HepG2 (cell line): ENCODE data around the gene RBM12. TPM values are rescaled to one million over a fixed set of nuclear protein-coding genes. Genes with fewer than 3 reads are reported as not detected.

Experiments used
- ATAC-seq: fragments of 200-7000 bp; cut with Tn5 transposase; 3 replicates; pipeline ENCODE4 v1.9.1; 2020; ENCODE audit warnings: mild to moderate bottlenecking, moderate library complexity
- BruUV-seq: library from RNA; stranded (reverse); fragments of 400-500 nt; replicated peaks from 2 replicates; lab custom pipeline; 2021; lab: Mats Ljungman, UMichigan
- CTCF ChIA-PET: fragments of 300-600 bp; formaldehyde crosslinking; extraction: SDS; loops from one replicate; lab custom pipeline; 2021; ENCODE audit warnings: low total read pairs, inconsistent platforms, low intra/inter-chr PET ratio; lab: Yijun Ruan, JAX
- POLR2A ChIA-PET: fragments of 350-600 bp; sonication (Branson Sonifier 250); formaldehyde crosslinking; loops from one replicate; lab custom pipeline; 2020; ENCODE audit warnings: antibody characterized with exemption, inconsistent platforms; lab: Yijun Ruan, JAX
- DNase-seq: peaks from one replicate; pipeline ENCODE4 v3.0.0-alpha.2; 2015; ENCODE audit warnings: low spot score
- FAIRE-seq: peaks from 3 replicates; lab custom pipeline; 2011; peaks lifted over from hg19 to GRCh38; lab: Jason Lieb, UNC
- H2AFZ ChIP-seq: one replicate; pipeline ENCODE4 v1.6.1; 2011; ENCODE audit warnings: low read length, inconsistent platforms
- H3K27ac ChIP-seq: fragments of 300-600 bp; 3 replicates; pipeline ENCODE4 v1.8.0; 2011; ENCODE audit warnings: mixed run types, mild to moderate bottlenecking, mixed read lengths, low read length, inconsistent platforms; ENCODE audit not compliant: insufficient read depth; ENCODE audit errors: extremely low read length
- H3K27me3 ChIP-seq, 2 experiments: fragments of 200-600 bp in 1 of 2; 2 replicates in 1 of 2; 3 replicates in 1 of 2; pipeline versions ENCODE4 v1.6.0 to v1.8.0; 2011; ENCODE audit warnings: low read length in 2 of 2, mild to moderate bottlenecking in 2 of 2, moderate library complexity in 2 of 2, inconsistent platforms in 1 of 2; ENCODE audit not compliant: insufficient read depth in 2 of 2, control insufficient read depth in 1 of 2
- H3K36me3 ChIP-seq, 2 experiments: fragments of 200-600 bp in 1 of 2; replicated peaks in 1 of 2; 2 replicates in 1 of 2; 3 replicates in 1 of 2; pipeline versions ENCODE4 v1.5.1 to v1.8.0; 2011; ENCODE audit warnings: low read length in 2 of 2, inconsistent platforms in 1 of 2; ENCODE audit not compliant: insufficient read depth in 2 of 2, control insufficient read depth in 1 of 2
- H3K4me1 ChIP-seq: 2 replicates; pipeline ENCODE4 v1.5.1; 2012; ENCODE audit warnings: low read length, inconsistent platforms; ENCODE audit not compliant: insufficient read depth
- H3K4me2 ChIP-seq: 2 replicates; pipeline ENCODE4 v1.6.0; 2011; ENCODE audit warnings: low read depth, low read length, inconsistent platforms
- H3K4me3 ChIP-seq, 3 experiments: fragments of 200-600 bp in 1 of 3; sonication (generic), shearing (Covaris generic) in 1 of 3; replicated peaks in 1 of 3; 2 replicates each; pipeline ENCODE4 v1.5.1; 2011 to 2016; ENCODE audit warnings: low read length in 3 of 3, inconsistent platforms in 2 of 3, low read depth in 2 of 3, mild to moderate bottlenecking in 2 of 3, control low read depth in 1 of 3, mixed read lengths in 1 of 3; ENCODE audit not compliant: insufficient read depth in 1 of 3
- H3K79me2 ChIP-seq: one replicate; pipeline ENCODE4 v1.6.1; 2011; ENCODE audit warnings: low read length, inconsistent platforms; ENCODE audit not compliant: insufficient read depth
- H3K9ac ChIP-seq: 2 replicates; pipeline ENCODE4 v1.6.0; 2011; ENCODE audit warnings: mild to moderate bottlenecking, low read depth, low read length, inconsistent platforms; ENCODE audit not compliant: insufficient read depth
- H3K9me3 ChIP-seq: 2 replicates; pipeline ENCODE4 v1.5.1; 2012; ENCODE audit warnings: mild to moderate bottlenecking, low read length
- H4K20me1 ChIP-seq: 2 replicates; pipeline ENCODE4 v1.6.0; 2011; ENCODE audit warnings: inconsistent platforms, mild to moderate bottlenecking, low read length, moderate library complexity; ENCODE audit not compliant: insufficient read depth
- BCLAF1 ChIP-seq: fragments of 450-650 bp; IDR thresholded peaks from 2 replicates; pipeline ENCODE4 v1.6.1; 2017; ENCODE audit warnings: mild to moderate bottlenecking
- CEBPZ ChIP-seq: IDR thresholded peaks from 2 replicates; pipeline ENCODE4 v1.6.1; 2012; ENCODE audit warnings: low read length, improper control_type of control experiment
- EZH2 ChIP-seq: conservative IDR thresholded peaks from 2 replicates; pipeline ENCODE4 v1.6.1; 2012; ENCODE audit warnings: mild to moderate bottlenecking, low read depth, low read length, moderate library complexity
- FOXO1 ChIP-seq: sonication (generic); formaldehyde crosslinking; IDR thresholded peaks from 2 replicates; pipeline ENCODE4 v1.4.0; 2020; ENCODE audit warnings: missing genetic modification reagents
- KLF13 ChIP-seq: sonication (generic); formaldehyde crosslinking; IDR thresholded peaks from 2 replicates; pipeline ENCODE4 v1.4.0; 2020; ENCODE audit warnings: mild to moderate bottlenecking, missing genetic modification reagents
- MEF2D ChIP-seq: sonication (generic); formaldehyde crosslinking; IDR thresholded peaks from 2 replicates; pipeline ENCODE4 v1.5.1; 2020; ENCODE audit warnings: mild to moderate bottlenecking, missing genetic modification reagents
- ZNF629 ChIP-seq: sonication (generic); formaldehyde crosslinking; conservative IDR thresholded peaks from 2 replicates; pipeline ENCODE4 v1.5.0; 2020; ENCODE audit warnings: missing genetic modification reagents
- WGBS: methylation state at CpG from one replicate; pipeline ENCODE4 v1.1.6; 2017; ENCODE audit warnings: low lambda C conversion rate; 5-methylcytosine and 5-hydroxymethylcytosine counted together
- in situ Hi-C: cut with HindIII; loops from 2 replicates; pipeline ENCODE4 v1.10.0; 2017; ENCODE audit warnings: low pct_unique_long_range_greater_than_20kb; ENCODE audit not compliant: extremely low pct_ligation_motif_present
- intact Hi-C: fragments of 100-400 bp; cut with micrococcal nuclease; formaldehyde crosslinking; loops from one replicate; pipeline ENCODE4 v1.10.0; 2022; ENCODE audit not compliant: unreplicated experiment
- polyA plus RNA-seq, 8 experiments: library from polyadenylated mRNA; depleted of rRNA in 3 of 8; stranded (reverse) in 7 of 8; unstranded in 1 of 8; fragments of >200 nt; fragmentation: Illumina TruSeq in 4 of 8; extraction: Trizol in 4 of 8; gene quantifications; 2 replicates each; pipeline versions ENCODE4 v1.2.1 to v1.2.3, GENCODE V29; 2011 to 2016; ENCODE audit warnings: low read depth in 4 of 8, missing spikeins in 1 of 8, mixed read lengths in 1 of 8; ENCODE audit not compliant: insufficient read depth in 1 of 8
- total RNA-seq, 5 experiments: library from RNA; depleted of rRNA; stranded (reverse); fragments of >200 nt; fragmentation: Illumina TruSeq; extraction: Trizol; gene quantifications; 2 replicates each; pipeline ENCODE4 v1.2.3, GENCODE V29; 2016; ENCODE audit warnings: low read depth in 1 of 5
- TF ChIP-seq, protein P1 (sequence below): IDR thresholded peaks from 2 replicates; pipeline ENCODE4 v1.6.1; 2018; ENCODE audit warnings: missing genetic modification reagents, mild to moderate bottlenecking, missing compliant biosample characterization
- TF ChIP-seq, protein P2 (sequence below): IDR thresholded peaks from 2 replicates; pipeline ENCODE4 v1.6.1; 2012; ENCODE audit warnings: low read depth, low read length, improper control_type of control experiment
- TF ChIP-seq, protein P3 (sequence below): sonication (generic); formaldehyde crosslinking; IDR thresholded peaks from 2 replicates; pipeline ENCODE4 v1.4.0; 2020; ENCODE audit warnings: mild to moderate bottlenecking, missing genetic modification reagents
- TF ChIP-seq, protein P4 (sequence below): sonication (generic); formaldehyde crosslinking; IDR thresholded peaks from 2 replicates; pipeline ENCODE4 v1.5.1; 2020; ENCODE audit warnings: missing genetic modification reagents, mild to moderate bottlenecking, borderline replicate concordance

The RBM12 gene
- total and polyA plus RNA-seq, 2 of the 13 experiments (the other 11 are each of a cell fraction or from before 2014, with no cell fraction given), result 97.9 to 104 TPM

DNA sequence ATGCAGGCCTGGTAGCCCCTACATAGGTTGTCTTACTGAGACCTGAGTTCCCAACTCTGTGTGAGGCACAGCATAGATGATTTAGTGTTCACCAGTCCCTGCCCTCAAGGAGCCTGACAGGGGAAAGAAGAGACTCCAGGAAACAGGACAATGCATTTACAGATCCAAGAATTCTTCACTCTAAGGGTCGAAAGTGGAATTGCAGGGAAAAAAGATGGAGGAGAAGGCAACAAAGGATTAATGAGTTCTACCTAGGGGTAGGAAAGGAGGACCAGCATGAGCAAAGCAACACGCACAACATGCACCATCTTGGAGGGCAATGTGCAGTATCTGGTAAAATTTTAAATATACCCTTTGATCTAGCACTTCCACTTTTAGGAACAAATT is 43.1 kb downstream of the RBM12 start:
- intact Hi-C loops (no loop called here), in situ Hi-C loops (no loop called here)
- 90% methylated on average over 2 of the region's 2 CpGs for WGBS
- Histone ChIP-seq H2AFZ (no peak overlapping the region), H3K9me3 (no peaks in the 10 kb centered on the region), H3K9ac (no peak overlapping the region), H3K4me3 (no peak overlapping the region), H3K4me2 (no peak overlapping the region), H3K27me3 (peaks cover 0 to 7% of the 10 kb centered on the region in 2 experiments; a peak in 1 of 5 replicates), H3K4me1 (peaks cover 28% of the 10 kb centered on the region), H4K20me1 (peaks cover 5% of the 10 kb centered on the region; the same call in 1 of the 2 replicates), H3K36me3 (peaks cover 19 to 29% of the 10 kb centered on the region in 2 experiments), H3K79me2 (peaks cover 15% of the 10 kb centered on the region), H3K27ac (no peak overlapping the region)
- no peak for ATAC-seq
- ChIA-PET CTCF (no interaction called here), POLR2A (interaction anchor here (0.7 to 6.7 kb wide), 2 partner anchors 42 to 121 kb away, joined by 4 to 152 read pairs; partner anchors contain the start of gene RBM39)
- BruUV-seq, result no TSS peak
- DNase-seq, result no peak
- peak; percentile 4 for FAIRE-seq
- TF ChIP-seq, protein P1, sequence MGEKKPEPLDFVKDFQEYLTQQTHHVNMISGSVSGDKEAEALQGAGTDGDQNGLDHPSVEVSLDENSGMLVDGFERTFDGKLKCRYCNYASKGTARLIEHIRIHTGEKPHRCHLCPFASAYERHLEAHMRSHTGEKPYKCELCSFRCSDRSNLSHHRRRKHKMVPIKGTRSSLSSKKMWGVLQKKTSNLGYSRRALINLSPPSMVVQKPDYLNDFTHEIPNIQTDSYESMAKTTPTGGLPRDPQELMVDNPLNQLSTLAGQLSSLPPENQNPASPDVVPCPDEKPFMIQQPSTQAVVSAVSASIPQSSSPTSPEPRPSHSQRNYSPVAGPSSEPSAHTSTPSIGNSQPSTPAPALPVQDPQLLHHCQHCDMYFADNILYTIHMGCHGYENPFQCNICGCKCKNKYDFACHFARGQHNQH (CRISPR knock-in tag), result no peak
- TF ChIP-seq, protein P2, sequence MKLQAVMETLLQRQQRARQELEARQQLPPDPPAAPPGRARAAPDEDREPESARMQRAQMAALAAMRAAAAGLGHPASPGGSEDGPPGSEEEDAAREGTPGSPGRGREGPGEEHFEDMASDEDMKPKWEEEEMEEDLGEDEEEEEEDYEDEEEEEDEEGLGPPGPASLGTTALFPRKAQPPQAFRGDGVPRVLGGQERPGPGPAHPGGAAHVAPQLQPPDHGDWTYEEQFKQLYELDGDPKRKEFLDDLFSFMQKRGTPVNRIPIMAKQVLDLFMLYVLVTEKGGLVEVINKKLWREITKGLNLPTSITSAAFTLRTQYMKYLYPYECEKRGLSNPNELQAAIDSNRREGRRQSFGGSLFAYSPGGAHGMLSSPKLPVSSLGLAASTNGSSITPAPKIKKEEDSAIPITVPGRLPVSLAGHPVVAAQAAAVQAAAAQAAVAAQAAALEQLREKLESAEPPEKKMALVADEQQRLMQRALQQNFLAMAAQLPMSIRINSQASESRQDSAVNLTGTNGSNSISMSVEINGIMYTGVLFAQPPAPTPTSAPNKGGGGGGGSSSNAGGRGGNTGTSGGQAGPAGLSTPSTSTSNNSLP, result no peak
- TF ChIP-seq BCLAF1, result no peak
- no peak for TF ChIP-seq EZH2
- peak; percentile 9; the same call in 1 of the 2 replicates for TF ChIP-seq FOXO1 (CRISPR knock-in tag)
- TF ChIP-seq CEBPZ, result no peak
- TF ChIP-seq, protein P3, sequence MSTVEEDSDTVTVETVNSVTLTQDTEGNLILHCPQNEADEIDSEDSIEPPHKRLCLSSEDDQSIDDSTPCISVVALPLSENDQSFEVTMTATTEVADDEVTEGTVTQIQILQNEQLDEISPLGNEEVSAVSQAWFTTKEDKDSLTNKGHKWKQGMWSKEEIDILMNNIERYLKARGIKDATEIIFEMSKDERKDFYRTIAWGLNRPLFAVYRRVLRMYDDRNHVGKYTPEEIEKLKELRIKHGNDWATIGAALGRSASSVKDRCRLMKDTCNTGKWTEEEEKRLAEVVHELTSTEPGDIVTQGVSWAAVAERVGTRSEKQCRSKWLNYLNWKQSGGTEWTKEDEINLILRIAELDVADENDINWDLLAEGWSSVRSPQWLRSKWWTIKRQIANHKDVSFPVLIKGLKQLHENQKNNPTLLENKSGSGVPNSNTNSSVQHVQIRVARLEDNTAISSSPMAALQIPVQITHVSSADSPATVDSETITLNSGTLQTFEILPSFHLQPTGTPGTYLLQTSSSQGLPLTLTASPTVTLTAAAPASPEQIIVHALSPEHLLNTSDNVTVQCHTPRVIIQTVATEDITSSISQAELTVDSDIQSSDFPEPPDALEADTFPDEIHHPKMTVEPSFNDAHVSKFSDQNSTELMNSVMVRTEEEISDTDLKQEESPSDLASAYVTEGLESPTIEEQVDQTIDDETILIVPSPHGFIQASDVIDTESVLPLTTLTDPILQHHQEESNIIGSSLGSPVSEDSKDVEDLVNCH (CRISPR knock-in tag), result no peak
- TF ChIP-seq KLF13 (CRISPR knock-in tag), result no peak
- TF ChIP-seq, protein P4, sequence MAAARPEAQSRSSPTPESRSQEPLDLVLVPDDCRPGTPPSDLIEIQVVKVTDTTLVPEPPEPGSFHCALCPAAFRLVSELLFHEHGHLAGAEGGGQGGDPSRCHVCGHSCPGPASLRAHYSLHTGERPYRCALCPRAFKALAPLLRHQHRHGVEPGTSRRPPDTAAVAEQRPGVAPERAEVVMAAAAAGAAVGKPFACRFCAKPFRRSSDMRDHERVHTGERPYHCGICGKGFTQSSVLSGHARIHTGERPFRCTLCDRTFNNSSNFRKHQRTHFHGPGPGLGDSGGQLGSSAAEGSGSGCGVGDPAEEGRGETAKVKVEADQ (CRISPR knock-in tag), result 0 out of 2 replicates have a peak, but pooled peaks have one; percentile 49
- 0 out of 2 replicates have a peak, but pooled peaks have one; percentile 49 for TF ChIP-seq MEF2D (CRISPR knock-in tag)
- TF ChIP-seq ZNF629 (CRISPR knock-in tag), result no peak
